Testis (tissue), 3 donors: ENCODE data around the gene GNA12. TPM values are rescaled to one million over a fixed set of nuclear protein-coding genes. Genes with fewer than 3 reads are reported as not detected.
"Not testable (repeated sequence)": the region's sequence is repeated elsewhere in the genome, so short reads cannot be mapped to it uniquely, and the experiment has no call there.

Experiments used
- DNase-seq: peaks from one replicate; pipeline ENCODE4 v3.0.0-alpha.2; 2019
- H3K27ac ChIP-seq, 2 donors: fragments of 200-600 bp; sonication (generic); one replicate each; pipeline ENCODE4 v1.5.1; 2019
- H3K27me3 ChIP-seq: fragments of 200-600 bp; sonication (generic); one replicate; pipeline ENCODE4 v1.5.1; 2019
- H3K36me3 ChIP-seq: fragments of 200-600 bp; sonication (generic); one replicate; pipeline ENCODE4 v1.5.1; 2017; ENCODE audit warnings: low read depth; ENCODE audit errors: missing control alignments
- H3K4me1 ChIP-seq: fragments of 200-600 bp; sonication (generic); one replicate; pipeline ENCODE4 v1.5.1; 2019
- H3K4me3 ChIP-seq, 2 donors: fragments of 200-600 bp; sonication (generic); one replicate each; pipeline ENCODE4 v1.5.1; 2017 to 2019
- H3K9me3 ChIP-seq: fragments of 200-600 bp; sonication (generic); one replicate; pipeline ENCODE4 v1.5.1; 2017
- CTCF ChIP-seq, 3 experiments: fragments of 450-650 bp in 2 of 3; fragments of 200-600 bp in 1 of 3; sonication (generic) in 1 of 3; IDR thresholded peaks; one replicate each; pipeline ENCODE4 v1.5.1; 2016 to 2019; ENCODE audit warnings: antibody characterized with exemption in 3 of 3, mild to moderate bottlenecking in 2 of 3, moderate library complexity in 1 of 3
- POLR2A ChIP-seq: fragments of 450-650 bp; IDR thresholded peaks from one replicate; pipeline ENCODE4 v1.6.1; 2017; ENCODE audit warnings: antibody characterized with exemption, mild to moderate bottlenecking, moderate library complexity
- WGBS, 2 donors: methylation state at CpG; one replicate each; pipeline ENCODE4 v1.1.5; 2018; 5-methylcytosine and 5-hydroxymethylcytosine counted together
- intact Hi-C: fragments of 100-400 bp; cut with DNase I; formaldehyde crosslinking; loops from one replicate; pipeline ENCODE4 v1.15.1; 2023; ENCODE audit warnings: low total_unique reads
- polyA plus RNA-seq: library from polyadenylated mRNA; stranded (reverse); fragments of 350-450 nt; fragmentation: Illumina TruSeq; extraction: RNeasy Lipid Tissue Mini Kit (QIAGEN cat#74804); gene quantifications from one replicate; pipeline ENCODE4 v1.2.3, GENCODE V29; 2014; ENCODE audit warnings: low read depth, low replicate concordance; ENCODE audit not compliant: insufficient read depth
- total RNA-seq, 2 donors: library from RNA; depleted of rRNA; stranded (reverse); fragments of >200 nt; gene quantifications; one replicate each; pipeline ENCODE4 v1.2.3, GENCODE V29; 2016

The GNA12 gene
- total and polyA plus RNA-seq, 3 donors from 2014 or later: 50.0 to 69.6 (median 53.2) TPM

- Histone ChIP-seq H3K4me1 (no peaks in the 10 kb centered on the region), H3K27me3 (no peaks in the 10 kb centered on the region), H3K27ac (no peak overlapping the region), H3K9me3 (no peaks in the 10 kb centered on the region), H3K4me3 (no peak overlapping the region), H3K36me3 (no peaks in the 10 kb centered on the region)
- no peak for DNase-seq
- WGBS, 2 donors: 79 to 81% methylated on average over 18 of the region's 18 CpGs
- intact Hi-C loops: no loop called here
- TF ChIP-seq CTCF (IDR thresholded peaks at IDR 0.05) (no peak), POLR2A (no peak)
Observed at GRCh38 chr7:2698581-2699288, 145.4 kb downstream of the GNA12 start.

GRCh38 chr7:2694122-2694436, 150.0 kb downstream of the GNA12 start:
- H3K9me3 ChIP-seq, H3K4me1 ChIP-seq, H3K27me3 ChIP-seq, H3K36me3 ChIP-seq, H3K27ac ChIP-seq, intact Hi-C loops, DNase-seq, H3K4me3 ChIP-seq: not testable (repeated sequence)
- WGBS, 2 donors: 88 to 89% methylated on average over 8 of the region's 8 CpGs

- H3K27ac ChIP-seq, H3K9me3 ChIP-seq, H3K27me3 ChIP-seq, intact Hi-C loops, H3K4me1 ChIP-seq, DNase-seq, H3K4me3 ChIP-seq, H3K36me3 ChIP-seq: not testable (repeated sequence)
- 84 to 92% methylated on average over 19 of the region's 19 CpGs for WGBS, 2 donors
Observed at GRCh38 chr7:2693420-2694121, 150.5 kb downstream of the GNA12 start.

GRCh38 chr7:2692543-2692942, 151.6 kb downstream of the GNA12 start:
- H3K27me3 ChIP-seq: no peaks in the 10 kb centered on the region
- DNase-seq: no peak
- TF ChIP-seq POLR2A: no peak
- TF ChIP-seq CTCF (IDR thresholded peaks at IDR 0.05): no peak
- H3K27ac ChIP-seq: no peak overlapping the region
- no peak overlapping the region for H3K4me3 ChIP-seq
- H3K4me1 ChIP-seq: peaks cover 10% of the 10 kb centered on the region
- no peaks in the 10 kb centered on the region for H3K9me3 ChIP-seq
- no peaks in the 10 kb centered on the region for H3K36me3 ChIP-seq
- 92 to 94% methylated on average over 14 of the region's 14 CpGs for WGBS, 2 donors
- intact Hi-C loops: no loop called here

GRCh38 chr7:2691932-2692439, 152.1 kb downstream of the GNA12 start:
- H3K27ac ChIP-seq, intact Hi-C loops, H3K4me1 ChIP-seq, H3K9me3 ChIP-seq, H3K36me3 ChIP-seq, H3K27me3 ChIP-seq, DNase-seq, H3K4me3 ChIP-seq: not testable (repeated sequence)
- 93 to 96% methylated on average over 23 of the region's 23 CpGs for WGBS, 2 donors

- WGBS, 2 donors: 64 to 82% methylated on average over 18 of the region's 18 CpGs
- H3K9me3 ChIP-seq: no peaks in the 10 kb centered on the region
- intact Hi-C loops: no loop called here
Observed at GRCh38 chr7:2691011-2691707, 152.9 kb downstream of the GNA12 start.

More at GRCh38 chr7:2691011-2691707, 152.9 kb downstream of the GNA12 start:
- Histone ChIP-seq H3K27me3 (no peaks in the 10 kb centered on the region), H3K36me3 (no peaks in the 10 kb centered on the region), H3K4me3 (no peak overlapping the region), H3K27ac (no peak overlapping the region), H3K4me1 (peaks cover 10% of the 10 kb centered on the region)
- peak; percentile 48 for DNase-seq
- TF ChIP-seq POLR2A (no peak), CTCF (IDR thresholded peaks at IDR 0.05) (no peak)
